HUES6 (cell line): ENCODE data around the gene TNFRSF4.
"Not testable (repeated sequence)": the region's sequence is repeated elsewhere in the genome, so short reads cannot be mapped to it uniquely, and the experiment has no call there.

ENCODE experiments used
- H3K27ac ChIP-seq: 2 replicates; pipeline ENCODE4 v1.7.0; 2013; ENCODE audit warnings: low read depth, mild to moderate bottlenecking, low read length, inconsistent platforms
- H3K27me3 ChIP-seq: 2 replicates; pipeline ENCODE4 v1.6.1; 2013; ENCODE audit warnings: low read length; ENCODE audit not compliant: control insufficient read depth, insufficient read depth
- H3K36me3 ChIP-seq: 2 replicates; pipeline ENCODE4 v1.6.1; 2013; ENCODE audit warnings: low read length; ENCODE audit not compliant: control insufficient read depth, insufficient read depth
- H3K4me1 ChIP-seq: 2 replicates; pipeline ENCODE4 v1.6.1; 2013; ENCODE audit warnings: low read length; ENCODE audit not compliant: control insufficient read depth, insufficient read depth
- H3K4me3 ChIP-seq: 2 replicates; pipeline ENCODE4 v1.5.1; 2013; ENCODE audit warnings: low read depth, low read length
- H3K9ac ChIP-seq: one replicate; pipeline ENCODE4 v1.6.1; 2013; ENCODE audit warnings: mild to moderate bottlenecking, low read length
- H3K9me3 ChIP-seq: 2 replicates; pipeline ENCODE4 v1.6.1; 2013; ENCODE audit warnings: low read depth, low read length; ENCODE audit not compliant: control insufficient read depth, insufficient read depth

Gene TNFRSF4

DNA sequence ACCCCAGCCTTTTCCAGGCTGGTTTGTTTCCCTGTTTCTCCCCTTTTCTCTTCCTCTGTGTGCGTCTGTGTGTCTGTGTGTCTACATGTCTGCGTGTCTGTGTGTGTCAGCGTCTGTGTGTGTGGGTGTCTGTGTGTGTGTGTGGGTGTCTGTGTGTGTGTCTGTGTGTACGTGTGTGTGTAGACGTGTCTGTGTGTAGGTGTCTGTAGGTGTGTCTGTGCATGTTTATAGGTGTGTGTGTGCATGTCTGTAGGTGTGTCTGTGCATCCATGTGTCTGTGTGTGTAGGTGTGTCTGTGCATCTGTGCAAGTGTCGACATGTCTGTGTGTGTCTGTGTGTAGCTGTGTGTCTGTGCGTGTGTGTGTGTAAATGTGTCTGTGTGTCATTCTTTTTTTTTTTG, 37.0 kb downstream of the TNFRSF4 start:
- peaks cover 12% of the 10 kb centered on the region; the same call in 1 of the 2 replicates for H3K27me3 ChIP-seq

DNA sequence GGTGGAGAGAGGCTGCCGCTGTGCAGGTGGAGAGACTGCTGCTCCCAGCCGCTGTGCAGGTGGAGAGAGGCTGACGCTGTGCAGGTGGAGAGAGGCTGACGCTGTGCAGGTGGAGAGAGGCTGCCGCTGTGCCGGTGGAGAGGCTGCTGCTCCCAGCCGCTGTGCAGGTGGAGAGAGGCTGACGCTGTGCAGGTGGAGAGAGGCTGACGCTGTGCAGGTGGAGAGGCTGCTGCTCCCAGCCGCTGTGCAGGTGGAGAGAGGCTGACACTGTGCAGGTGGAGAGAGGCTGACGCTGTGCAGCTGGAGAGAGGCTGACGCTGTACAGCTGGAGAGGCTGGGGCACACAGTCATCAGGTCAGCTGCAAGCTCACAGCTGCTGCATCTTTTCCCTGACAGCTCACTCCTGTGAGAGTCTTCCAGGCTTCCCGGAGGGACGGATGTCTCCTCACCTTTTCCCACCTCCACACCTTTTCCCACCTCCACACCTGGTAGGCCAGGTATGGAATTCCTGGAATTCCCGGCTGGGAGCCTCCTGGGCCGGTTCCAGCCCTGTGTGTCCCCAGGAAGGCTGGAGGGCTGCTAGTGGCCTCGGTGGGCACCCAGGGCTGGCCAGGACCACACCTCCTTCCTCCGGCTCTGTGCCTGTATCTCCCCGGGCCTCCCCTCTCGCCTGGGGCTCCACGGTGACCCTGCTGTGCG, 37.7 kb downstream of the TNFRSF4 start:
- Histone ChIP-seq H3K4me1 (peaks cover 17% of the 10 kb centered on the region), H3K27me3 (peaks cover 12% of the 10 kb centered on the region; the same call in 1 of the 2 replicates)
- not testable (repeated sequence) for H3K9ac ChIP-seq, H3K4me3 ChIP-seq, H3K9me3 ChIP-seq, H3K36me3 ChIP-seq, H3K27ac ChIP-seq

More for the DNA sequence above, 37.0 kb downstream of the TNFRSF4 start:
- Histone ChIP-seq H3K27ac (no peak overlapping the region), H3K4me1 (peaks cover 17% of the 10 kb centered on the region), H3K9ac (no peak overlapping the region), H3K9me3 (peaks cover 4% of the 10 kb centered on the region; the same call in 1 of the 2 replicates), H3K36me3 (no peaks in the 10 kb centered on the region), H3K4me3 (no peak overlapping the region)

DNA sequence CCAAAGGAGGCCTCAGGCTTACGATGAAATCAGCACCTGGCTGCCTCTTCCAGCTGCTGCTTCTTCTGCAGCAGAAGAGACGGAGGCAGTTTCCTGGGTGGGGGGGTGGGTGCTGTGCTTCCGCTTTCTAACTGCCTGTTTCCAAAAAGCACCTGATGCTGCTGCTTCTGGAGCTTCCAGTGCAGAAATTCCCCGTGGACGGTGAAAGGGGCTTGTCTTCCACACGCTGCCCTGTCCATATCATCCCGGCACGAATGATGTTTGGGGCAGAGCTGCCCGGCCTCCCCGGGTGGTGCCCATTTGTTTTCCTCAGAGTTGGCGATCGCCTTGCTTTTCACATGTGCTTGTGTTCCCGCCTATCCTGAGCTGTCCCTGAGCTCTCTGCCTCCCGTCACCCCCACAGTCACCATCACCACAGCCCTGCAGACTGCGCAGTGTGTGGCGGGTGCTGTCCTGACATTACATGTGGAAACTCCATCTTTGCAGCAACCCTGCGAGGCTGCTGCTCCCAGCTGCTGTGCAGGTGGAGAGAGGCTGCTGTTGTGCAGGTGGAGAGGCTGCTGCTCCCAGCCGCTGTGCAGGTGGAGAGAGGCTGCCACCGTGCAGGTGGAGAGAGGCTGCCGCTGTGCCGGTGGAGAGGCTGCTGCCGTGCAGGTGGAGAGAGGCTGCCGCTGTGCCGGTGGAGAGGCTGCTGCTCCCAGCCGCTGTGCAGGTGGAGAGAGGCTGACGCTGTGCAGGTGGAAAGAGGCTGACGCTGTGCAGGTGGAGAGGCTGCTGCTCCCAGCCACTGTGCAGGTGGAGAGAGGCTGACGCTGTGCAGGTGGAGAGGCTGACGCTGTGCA, 38.5 kb downstream of the TNFRSF4 start:
- peaks cover 12% of the 10 kb centered on the region; the same call in 1 of the 2 replicates for H3K27me3 ChIP-seq
- no peak overlapping the region for H3K27ac ChIP-seq
- peaks cover 4% of the 10 kb centered on the region; the same call in 1 of the 2 replicates for H3K9me3 ChIP-seq
- H3K9ac ChIP-seq = no peak overlapping the region
- no peaks in the 10 kb centered on the region for H3K36me3 ChIP-seq
- no peak overlapping the region for H3K4me3 ChIP-seq
- H3K4me1 ChIP-seq = peaks cover 17% of the 10 kb centered on the region

DNA sequence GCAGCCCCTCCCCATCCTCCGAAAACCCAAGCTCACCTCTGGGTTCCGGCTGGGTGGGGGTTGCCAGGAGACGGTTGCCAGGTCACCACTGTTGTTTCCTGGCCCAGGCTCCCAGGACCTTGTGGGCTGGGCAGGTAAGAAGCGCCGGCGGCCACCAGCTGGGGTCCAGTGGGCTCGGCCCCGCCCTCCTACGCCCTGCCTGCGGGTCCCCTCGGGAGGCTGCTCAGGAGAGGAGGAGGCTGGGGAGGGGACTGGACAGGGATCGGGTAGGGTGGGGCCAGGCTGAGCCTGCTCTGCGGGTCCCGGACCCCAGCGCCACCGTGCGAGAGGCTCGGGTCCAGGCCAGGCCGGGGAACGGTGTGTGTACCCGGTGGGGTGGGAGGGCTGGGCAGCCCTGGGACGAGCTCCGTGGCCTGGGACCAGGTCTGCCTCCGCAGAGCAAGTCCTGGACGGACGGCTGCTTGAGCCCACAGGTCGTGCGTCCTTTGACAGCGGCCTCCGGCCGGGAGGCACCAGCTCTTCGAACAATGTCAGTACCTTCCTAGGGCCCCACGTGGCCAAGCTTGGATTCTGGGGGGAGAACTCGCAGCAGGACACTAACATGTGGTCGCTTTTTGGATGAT, 40.0 kb downstream of the TNFRSF4 start, which contains the start of gene TTLL10:
TSS of gene TTLL10 (plus strand) at position 88 of the 623 bp plus-strand sequence. CDS start 5,336 bp downstream, outside the sequence.
- Histone ChIP-seq H3K27ac (no peak within 1 kb of the TSS), H3K36me3 (no peaks in the 10 kb centered on the region), H3K9ac (no peak within 1 kb of the TSS), H3K27me3 (peaks cover 12% of the 10 kb centered on the region; the same call in 1 of the 2 replicates), H3K4me1 (peaks cover 25% of the 10 kb centered on the region), H3K9me3 (peaks cover 4% of the 10 kb centered on the region; the same call in 1 of the 2 replicates), H3K4me3 (peak within 1 kb of the TSS; percentile 8; the same call in 1 of the 2 replicates)

DNA sequence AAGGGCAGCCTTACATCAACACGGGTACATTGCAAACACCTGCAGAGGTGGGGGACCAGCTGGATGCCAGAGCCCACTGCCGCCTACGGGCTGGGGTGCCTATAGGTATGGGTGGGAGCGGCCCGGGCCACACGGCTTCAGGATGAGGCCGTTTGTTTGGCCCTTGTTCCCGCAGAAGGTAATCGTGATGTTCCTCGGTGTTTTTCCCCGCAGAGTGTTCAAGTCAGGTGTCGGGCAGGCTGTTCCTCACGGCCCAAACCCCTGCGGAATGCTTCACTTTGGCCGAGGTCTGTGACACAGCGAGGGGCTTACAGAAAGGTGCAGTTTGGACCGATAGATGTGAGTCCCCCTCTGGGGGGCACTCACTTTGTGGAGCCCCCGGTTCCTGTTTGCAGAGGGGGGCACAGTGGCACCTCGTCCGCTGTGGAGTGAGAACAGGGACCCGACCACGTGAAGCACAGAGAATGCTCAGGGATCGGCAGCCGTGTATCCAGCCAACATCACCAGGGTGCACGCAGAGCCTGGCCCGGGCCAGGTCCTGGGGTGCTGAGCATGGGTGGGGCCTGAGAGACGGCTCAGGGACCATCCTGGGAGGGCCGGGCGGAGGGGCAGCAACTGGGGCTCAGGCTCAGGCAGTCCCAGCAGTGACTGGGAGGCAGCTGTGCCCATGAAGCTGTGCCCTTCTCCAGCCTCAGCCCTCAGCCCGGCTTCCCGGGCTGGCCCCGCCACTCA, 40.7 kb downstream of the TNFRSF4 start:
- Histone ChIP-seq H3K27ac (no peak overlapping the region), H3K4me3 (0 out of 2 replicates have a peak overlapping the region, but pooled peaks have one; percentile 8), H3K9me3 (peaks cover 4% of the 10 kb centered on the region; the same call in 1 of the 2 replicates), H3K36me3 (no peaks in the 10 kb centered on the region), H3K27me3 (peaks cover 12% of the 10 kb centered on the region; the same call in 1 of the 2 replicates), H3K4me1 (peaks cover 25% of the 10 kb centered on the region), H3K9ac (no peak overlapping the region)

DNA sequence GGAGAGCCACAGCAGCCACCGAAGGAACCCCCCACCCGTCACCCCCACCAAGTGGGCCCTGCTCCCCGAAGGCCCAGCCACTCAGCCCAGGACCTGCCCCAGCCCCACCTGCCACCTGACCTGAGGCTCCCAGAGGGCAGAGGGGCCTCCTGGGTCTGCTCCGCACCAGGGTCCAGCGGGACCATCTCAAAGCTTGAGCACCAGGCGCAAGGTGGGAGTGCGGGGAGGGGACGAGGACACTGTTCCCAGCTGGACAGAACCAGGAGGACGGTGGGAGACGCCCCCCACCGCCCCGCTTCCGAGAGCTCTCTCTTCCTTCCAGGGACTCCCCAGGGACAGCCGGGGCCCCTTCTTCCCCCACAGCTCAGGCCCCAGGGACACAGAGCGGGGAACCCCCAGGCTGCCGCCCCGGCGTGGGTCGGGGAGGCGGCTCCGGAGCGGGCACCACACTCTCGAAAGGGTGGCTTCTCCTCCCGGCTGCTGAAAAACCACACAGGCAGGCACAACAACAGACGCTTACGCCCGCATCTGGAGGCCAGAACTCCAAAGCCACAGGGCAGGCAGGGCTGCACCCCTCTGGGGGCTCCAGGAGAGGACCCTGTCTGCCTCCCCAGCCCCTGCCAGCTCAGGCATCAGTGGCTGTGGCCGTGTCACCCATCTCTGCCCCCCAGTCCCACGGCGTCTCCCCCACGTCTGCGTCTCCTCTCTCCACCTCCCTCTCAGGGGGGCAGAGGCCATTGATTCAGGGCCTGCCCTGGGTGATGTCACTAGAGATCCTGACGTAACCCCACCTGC, 42.2 kb downstream of the TNFRSF4 start:
- H3K4me1 ChIP-seq = peaks cover 22% of the 10 kb centered on the region
- H3K36me3 ChIP-seq = no peaks in the 10 kb centered on the region
- peaks cover 4% of the 10 kb centered on the region; the same call in 1 of the 2 replicates for H3K9me3 ChIP-seq
- no peak overlapping the region for H3K4me3 ChIP-seq
- H3K27ac ChIP-seq = no peak overlapping the region
- no peak overlapping the region for H3K9ac ChIP-seq
- peaks cover 9% of the 10 kb centered on the region; the same call in 1 of the 2 replicates for H3K27me3 ChIP-seq

DNA sequence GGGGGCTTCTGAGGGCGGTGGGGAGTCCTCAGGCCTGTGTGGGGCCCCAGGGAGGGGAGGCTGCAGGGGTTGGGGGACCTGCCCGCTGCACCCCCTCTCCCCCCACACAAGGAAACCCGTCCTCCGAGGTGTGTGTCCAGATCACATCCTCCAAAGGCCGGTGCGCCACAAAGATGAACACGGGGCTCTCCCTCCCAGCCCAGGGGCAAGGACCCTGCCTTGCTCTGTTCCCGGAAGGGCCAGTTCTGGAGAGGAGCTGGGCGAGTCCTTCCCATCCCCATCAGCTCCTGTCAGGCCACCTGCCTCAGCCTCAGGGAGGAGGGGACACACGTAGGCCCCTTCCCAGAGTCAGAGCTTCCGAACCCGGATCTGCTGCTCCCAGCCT, 42.8 kb downstream of the TNFRSF4 start:
- Histone ChIP-seq H3K9me3 (peaks cover 4% of the 10 kb centered on the region; the same call in 1 of the 2 replicates), H3K4me3 (no peak overlapping the region), H3K27me3 (peaks cover 5% of the 10 kb centered on the region; the same call in 1 of the 2 replicates), H3K27ac (no peak overlapping the region), H3K36me3 (no peaks in the 10 kb centered on the region), H3K4me1 (peaks cover 17% of the 10 kb centered on the region), H3K9ac (no peak overlapping the region)

DNA sequence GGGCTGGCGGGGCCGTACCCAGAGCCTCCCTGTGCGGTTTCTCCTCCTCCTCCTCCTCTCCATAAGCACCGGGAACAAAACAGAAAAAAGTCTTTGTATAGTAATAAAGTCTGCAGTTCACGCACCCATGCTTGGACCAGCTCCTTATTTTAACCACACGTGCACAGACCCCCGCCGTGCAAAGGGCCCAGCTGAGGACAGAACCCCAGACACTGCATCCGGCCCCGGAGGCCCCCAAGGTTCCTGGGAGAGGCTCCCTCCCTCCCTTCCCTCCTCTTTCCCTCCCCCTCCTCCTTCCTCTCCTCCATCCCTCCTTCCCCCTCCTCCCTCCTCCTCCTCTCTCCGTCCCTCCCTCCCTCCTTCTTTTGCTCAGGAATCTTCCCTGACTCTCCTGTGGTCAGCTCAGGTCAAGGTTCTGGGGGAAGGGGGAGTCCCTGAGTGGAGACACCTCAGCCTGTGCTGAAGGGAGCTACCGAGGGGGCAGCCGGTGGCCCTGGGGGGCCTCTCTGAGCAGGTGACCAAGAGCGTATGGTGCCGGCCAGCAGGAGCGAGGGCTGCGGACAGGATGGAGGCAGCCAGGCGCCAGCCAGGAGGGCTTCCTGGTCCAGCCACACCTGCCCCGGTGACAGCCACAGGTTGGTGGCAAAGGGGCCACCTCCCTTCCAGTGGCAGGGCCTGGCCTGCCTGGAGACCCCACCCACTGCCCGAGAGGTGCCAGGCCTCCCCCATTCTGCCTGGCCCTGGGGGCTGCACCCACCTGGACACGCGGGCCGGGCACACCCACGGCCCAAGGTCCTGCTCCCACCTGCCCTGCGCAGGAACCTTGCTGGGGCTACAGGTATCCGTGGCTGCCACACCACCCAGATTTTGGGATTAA, 43.5 kb downstream of the TNFRSF4 start:
- Histone ChIP-seq H3K4me1 (peaks cover 19% of the 10 kb centered on the region; the same call in 1 of the 2 replicates), H3K9ac (no peak overlapping the region), H3K27me3 (peaks cover 2% of the 10 kb centered on the region; the same call in 1 of the 2 replicates), H3K36me3 (no peaks in the 10 kb centered on the region), H3K9me3 (peaks cover 3% of the 10 kb centered on the region; the same call in 1 of the 2 replicates), H3K27ac (no peak overlapping the region), H3K4me3 (no peak overlapping the region)
